Fibroblast of villous mesenchyme (primary cell): Measurements from ENCODE around the gene TMEM52B. TPM values are rescaled to one million over a fixed set of nuclear protein-coding genes. Genes with fewer than 3 reads are reported as not detected.

ENCODE experiments used
- DNase-seq: peaks from one replicate; pipeline ENCODE4 v3.0.0-alpha.2; 2010; ENCODE audit warnings: low read depth
- H3K4me3 ChIP-seq: 2 replicates; pipeline ENCODE4 v1.5.1; 2011; ENCODE audit warnings: low read depth, mild to moderate bottlenecking, low read length
- CTCF ChIP-seq: IDR thresholded peaks from 2 replicates; pipeline ENCODE4 v1.5.1; 2012; ENCODE audit warnings: low read depth, mild to moderate bottlenecking, low read length; ENCODE audit not compliant: insufficient read depth
- total RNA-seq: library from RNA; depleted of rRNA; stranded (reverse); fragments of >200 nt; gene quantifications from 2 replicates; pipeline ENCODE4 v1.2.3, GENCODE V29; 2012

Gene TMEM52B
- total RNA-seq, 1 donor = 17.7 TPM

DNA sequence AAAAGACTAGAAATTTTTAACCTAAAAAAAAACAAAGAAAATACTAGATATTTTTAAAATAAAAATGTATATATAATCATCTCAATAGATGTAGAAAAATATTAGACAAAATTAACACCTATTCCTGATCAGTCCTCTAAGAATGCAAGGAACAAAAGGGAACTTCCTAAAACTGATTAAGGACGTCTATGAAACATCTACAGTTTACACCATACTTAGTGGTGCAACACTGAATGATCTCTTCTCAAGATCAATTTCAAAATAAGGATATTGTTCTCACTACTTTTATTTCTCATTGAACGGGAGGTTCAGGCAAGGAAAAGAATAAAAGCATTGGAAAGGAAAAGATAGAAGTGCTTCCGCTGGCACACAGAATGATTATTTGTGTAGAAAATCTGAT is 22.9 kb upstream of the TMEM52B start:
- H3K4me3 ChIP-seq = no peak overlapping the region
- DNase-seq = no peak
- TF ChIP-seq CTCF = no peak

GRCh38 chr12:10158406-10158805 is 20.4 kb upstream of the TMEM52B start:
- no peak for DNase-seq
- H3K4me3 ChIP-seq = no peak overlapping the region
- no peak for TF ChIP-seq CTCF

DNA sequence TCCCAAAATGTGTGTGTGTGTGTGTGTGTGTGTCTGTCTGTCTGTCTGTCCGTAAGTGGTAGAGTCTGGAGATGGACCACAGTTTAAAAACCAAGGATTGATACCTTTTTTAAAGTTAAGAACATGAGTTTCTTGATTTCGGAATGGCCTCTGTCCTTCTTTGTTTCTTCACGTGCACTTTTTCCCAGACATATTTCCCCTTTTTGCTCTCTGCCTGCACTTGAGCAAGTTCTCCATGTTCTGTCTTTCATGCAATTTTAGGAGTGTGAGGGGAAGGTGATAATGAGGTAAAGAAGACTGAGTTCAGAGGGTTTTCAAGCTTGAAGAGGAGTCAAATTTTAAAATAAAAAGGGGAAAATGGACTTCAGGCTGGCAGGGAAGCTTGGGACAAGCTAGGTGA is 19.6 kb upstream of the TMEM52B start:
- DNase-seq = no peak
- no peak for TF ChIP-seq CTCF
- no peak overlapping the region for H3K4me3 ChIP-seq

GRCh38 chr12:10160617-10161385 is 18.0 kb upstream of the TMEM52B start:
- no peak for TF ChIP-seq CTCF
- no peak overlapping the region for H3K4me3 ChIP-seq
- no peak for DNase-seq

DNA sequence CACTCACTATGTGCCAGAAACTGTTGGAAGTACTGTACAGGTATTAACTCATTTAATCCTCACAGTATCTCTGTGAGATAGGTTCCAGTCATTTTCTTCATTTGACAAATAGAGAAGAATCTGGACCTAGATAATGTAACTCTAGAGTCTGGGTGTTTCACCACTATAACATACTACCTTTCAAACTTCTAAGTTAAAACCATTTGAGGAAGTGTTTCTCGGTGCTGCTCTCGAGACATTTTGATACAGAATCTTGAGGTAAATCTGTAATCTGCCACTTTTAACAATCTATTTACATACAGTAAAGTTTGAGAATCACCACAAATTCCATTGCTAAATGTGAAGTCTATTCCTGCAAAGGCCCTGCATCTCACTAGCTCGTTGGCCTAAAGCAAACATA is 15.7 kb upstream of the TMEM52B start:
- H3K4me3 ChIP-seq = no peak overlapping the region
- no peak for TF ChIP-seq CTCF
- DNase-seq = no peak

- no peak for DNase-seq
- no peak overlapping the region for H3K4me3 ChIP-seq
- TF ChIP-seq CTCF = no peak
These were observed 13.4 kb upstream of the TMEM52B start for GRCh38 chr12:10165421-10165820.

DNA sequence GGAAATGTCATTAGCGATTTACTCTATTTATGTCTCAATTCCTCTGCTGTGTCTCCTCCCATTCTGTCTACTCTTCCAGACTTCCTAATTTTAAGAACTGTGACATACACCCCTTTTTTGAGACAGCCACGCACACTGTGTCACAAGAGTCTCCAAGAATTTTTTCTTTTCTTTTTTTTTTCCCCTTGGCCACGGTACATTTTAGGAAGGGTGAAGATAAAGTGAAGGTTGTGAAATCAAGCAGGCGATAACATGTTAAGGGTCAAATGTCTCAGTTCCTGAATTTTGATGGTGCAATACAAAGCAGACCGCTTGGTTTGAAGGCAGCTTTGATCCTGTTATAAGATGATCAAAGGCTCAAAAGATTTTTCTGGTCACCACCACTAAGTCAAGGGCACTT is 11.2 kb upstream of the TMEM52B start:
- peak overlapping the region; percentile 23 for H3K4me3 ChIP-seq
- TF ChIP-seq CTCF = no peak
- DNase-seq = peak; percentile 85
